ENCODE data around the gene VSIG2.
A peak's percentile ranks its signal among the peaks of the same experiment; 100 is the strongest.
"Not testable (repeated sequence)": the region's sequence is repeated elsewhere in the genome, so short reads cannot be mapped to it uniquely, and the experiment has no call there.

The VSIG2 gene

DNA sequence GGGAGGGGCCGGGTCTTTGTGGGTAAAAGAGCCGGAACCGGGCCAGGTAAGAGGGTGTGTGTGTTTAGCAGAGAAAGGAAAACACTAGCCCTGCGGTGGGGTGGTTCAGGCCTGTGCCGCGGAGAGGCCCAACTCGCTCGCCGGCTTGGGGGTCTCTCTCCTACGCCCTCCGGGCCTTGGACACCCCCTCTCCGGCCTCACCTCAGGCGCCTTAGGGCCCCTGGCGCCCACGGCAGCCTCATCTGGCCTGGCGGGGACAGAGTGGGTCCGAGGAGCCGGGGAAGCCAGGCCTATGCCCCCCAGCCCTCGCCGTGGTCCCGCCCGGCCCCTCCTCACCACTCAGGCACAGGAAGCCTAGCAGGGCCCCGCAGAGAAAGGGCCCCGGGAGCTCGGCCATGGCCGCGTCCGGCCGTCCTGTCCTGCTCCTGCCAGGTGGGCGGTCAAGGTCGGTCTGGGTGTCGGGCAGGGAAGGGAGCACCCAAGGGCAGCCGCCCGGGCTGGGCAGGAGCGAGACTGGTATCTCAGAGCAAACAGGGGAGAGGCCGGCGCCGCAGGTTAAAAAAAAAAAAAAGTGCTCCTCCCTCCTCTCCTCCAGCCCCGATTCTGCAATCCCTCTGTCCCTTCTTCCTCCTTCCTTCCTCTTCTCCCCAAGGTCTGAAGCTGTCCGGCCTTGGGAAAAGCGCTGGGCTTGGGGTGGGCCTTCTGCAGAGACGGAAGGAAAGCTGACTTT lies at the start of gene VSIG2:
TSS of gene VSIG2 (minus strand) at position 515 of the 730 bp plus-strand sequence. CDS start at position 397, 118 bp downstream.
- DNase-seq (ENCODE audit: low read depth in 2 of 2, low spot score in 1 of 2): no peak

DNA sequence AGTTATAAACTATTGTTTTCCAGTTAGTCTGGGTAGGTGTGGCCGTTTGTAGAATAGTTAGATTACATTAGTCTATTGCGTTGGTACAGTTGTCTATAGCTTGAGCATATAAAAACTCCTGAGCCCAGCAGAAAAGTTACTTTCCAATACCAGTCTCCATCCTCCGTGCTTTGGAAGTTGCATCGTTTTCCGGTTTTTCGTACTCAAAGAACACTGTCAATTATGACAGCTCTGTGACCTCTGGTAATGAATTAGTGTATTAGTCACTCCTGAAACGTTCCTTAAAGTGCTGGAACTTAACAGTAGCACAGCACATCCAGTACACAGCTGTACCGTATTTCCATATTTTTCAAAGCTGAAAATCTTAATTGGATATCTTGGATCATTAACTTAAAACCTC lies 49.0 kb upstream of the VSIG2 start:
- no peak for DNase-seq (ENCODE audit: low read depth in 2 of 2, low spot score in 1 of 2)

- peak; percentile 45 to 61 for DNase-seq (ENCODE audit: low read depth in 2 of 2, low spot score in 1 of 2)
Measured at GRCh38 chr11:124800226-124800929, 48.3 kb upstream of the VSIG2 start, which contains the start of gene MSANTD2. Gene MSANTD2, minus strand, starts transcription at chr11:124800406. Its CDS starts 26 bp downstream, at chr11:124800380.

DNA sequence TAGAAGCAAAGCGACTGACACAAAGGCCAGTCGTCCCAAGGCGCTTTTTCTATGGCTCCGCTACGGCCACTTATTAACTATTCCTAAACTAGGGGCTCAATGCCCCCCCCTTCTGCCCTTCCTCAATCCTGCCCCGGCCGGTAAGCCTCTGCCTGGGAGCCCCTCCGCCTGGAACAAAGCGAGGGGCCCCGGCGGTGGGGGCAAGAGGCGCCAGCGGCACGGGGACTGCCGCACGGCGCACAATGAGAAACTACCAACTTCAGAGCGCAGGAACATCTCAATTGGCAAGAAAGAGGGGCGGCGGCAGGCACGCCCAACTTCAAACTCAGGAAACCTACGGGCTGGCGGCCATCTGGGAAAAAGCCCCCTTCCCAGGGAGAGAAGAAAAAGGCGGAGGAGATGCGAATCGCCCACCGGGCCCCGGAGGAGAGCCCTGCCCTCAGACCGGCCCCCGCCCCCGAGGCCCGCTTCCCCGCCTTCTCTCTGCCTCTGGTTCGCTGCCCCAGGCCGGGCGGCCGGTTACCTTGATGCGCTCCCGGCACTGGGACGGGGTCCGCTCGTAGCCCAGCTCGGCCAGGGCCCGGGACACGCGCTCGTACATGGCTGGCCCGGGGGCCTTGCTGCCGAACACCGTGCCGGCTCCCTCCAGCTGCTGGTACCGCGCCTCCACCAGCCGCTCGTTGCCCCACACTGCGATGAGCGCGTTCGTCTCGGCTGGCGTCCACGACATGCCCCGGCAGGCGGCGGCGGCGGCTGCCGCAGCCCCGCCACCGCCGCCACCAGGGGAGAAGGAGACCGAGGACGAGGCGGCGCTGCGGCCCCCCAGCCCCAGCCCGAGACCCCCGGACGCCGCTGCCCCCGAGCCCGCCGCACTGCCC lies 47.5 kb upstream of the VSIG2 start:
- DNase-seq (ENCODE audit: low read depth in 2 of 2, low spot score in 1 of 2): no peak

DNA sequence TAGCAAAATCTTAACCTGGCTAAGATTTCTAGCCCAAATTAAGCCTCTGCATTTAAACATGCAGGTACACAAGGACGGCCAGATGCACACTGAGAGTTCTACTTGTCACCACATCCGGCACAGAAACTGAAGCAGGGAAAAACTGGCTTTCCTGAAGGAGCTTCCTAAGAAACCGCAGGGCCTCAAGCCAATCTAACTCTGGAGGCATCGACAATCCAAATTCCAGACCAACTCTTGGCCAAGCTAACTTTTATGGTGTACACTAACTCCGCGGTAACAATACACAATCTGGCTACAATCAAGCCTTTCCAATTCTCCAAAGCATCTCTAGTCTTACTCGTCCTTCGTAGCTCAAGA lies 46.9 kb upstream of the VSIG2 start:
- DNase-seq (ENCODE audit: low read depth in 2 of 2, low spot score in 1 of 2): no peak

DNA sequence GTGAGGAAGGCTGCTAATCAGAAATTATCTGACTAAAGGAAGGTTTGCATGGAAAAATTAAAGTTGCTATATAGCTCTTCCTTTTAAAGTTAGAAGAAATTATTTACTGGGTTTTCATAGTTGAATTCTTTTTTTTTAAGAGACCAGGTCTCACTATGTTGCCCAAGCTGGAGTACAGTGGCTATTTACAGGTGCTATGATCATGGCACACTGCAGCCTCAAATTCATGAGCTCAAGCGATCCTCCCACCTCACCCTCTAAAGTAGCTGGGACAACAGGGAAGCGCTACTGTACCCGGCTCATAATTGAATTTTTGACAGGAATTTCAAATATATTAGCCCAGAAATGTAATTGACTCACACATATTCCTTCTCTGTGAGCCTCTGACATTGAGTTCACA lies 44.3 kb upstream of the VSIG2 start:
- DNase-seq (ENCODE audit: low read depth in 2 of 2, low spot score in 1 of 2): no peak

DNA sequence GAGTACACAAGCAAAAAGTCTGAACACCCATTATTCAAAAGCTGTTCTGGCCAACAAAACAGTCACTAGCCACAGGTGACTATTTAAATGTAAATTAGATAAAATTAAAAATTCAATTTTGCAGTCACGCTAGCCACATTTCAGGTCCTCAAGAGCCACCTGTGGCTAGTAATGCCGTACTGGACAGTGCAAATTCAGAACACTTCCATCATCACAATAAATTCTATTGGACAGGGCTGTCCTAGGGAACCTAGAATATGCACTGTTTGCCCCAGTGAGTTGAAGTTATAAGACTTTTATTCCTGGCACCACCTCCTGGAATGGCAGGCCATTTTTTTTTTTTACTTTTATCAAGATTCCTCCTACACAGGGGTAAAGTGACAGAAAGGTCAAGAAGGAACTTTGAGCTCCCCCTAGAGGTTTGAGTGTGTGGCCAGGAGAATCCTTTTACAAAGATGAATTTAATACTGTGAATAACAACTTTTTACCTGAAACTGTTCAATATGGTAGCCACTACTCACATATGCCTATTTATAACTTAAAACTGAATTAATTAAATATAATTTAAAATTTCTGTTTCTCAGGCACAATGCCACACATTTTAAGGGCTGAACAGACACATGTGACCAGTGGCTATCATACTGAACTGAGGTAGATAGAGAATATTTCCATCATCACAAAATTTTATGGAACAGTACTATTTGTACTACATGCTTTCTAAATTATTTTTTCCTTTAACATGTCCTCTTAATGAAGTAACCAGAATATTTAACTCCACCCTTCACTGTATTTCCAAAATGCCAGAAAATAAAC lies 41.6 kb upstream of the VSIG2 start:
- DNase-seq (ENCODE audit: low read depth in 2 of 2, low spot score in 1 of 2): no peak

GRCh38 chr11:124791626-124792341 lies 39.7 kb upstream of the VSIG2 start:
- DNase-seq (ENCODE audit: low read depth in 2 of 2, low spot score in 1 of 2): no peak

- DNase-seq (ENCODE audit: low read depth in 2 of 2, low spot score in 1 of 2): no peak
Measured at GRCh38 chr11:124788521-124788920, 36.5 kb upstream of the VSIG2 start.

- no peak for DNase-seq (ENCODE audit: low read depth in 2 of 2, low spot score in 1 of 2)
Measured at GRCh38 chr11:124784051-124784450, 32.0 kb upstream of the VSIG2 start.

DNA sequence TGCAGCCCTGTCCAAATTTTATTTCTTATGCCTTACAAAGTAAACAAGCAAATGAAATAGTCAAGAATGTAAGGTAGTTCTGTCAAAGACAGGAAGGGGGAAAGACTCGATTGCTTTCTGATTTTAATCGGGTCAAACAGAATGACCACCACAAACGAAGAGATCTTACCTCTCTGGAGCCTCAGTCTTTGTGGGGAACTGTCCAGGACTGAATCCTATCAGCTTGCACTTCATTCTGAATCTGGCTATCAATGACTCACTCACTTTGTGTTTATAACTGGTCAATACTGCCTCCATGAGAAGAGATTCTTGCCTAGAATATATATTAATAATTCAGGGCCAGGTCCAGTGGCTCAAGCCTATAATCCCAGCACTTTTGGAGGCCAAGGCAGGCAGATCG lies 30.9 kb upstream of the VSIG2 start:
- DNase-seq (ENCODE audit: low read depth in 2 of 2, low spot score in 1 of 2): no peak

GRCh38 chr11:124779568-124779967 lies 27.5 kb upstream of the VSIG2 start:
- no peak for DNase-seq (ENCODE audit: low read depth in 2 of 2, low spot score in 1 of 2)

DNA sequence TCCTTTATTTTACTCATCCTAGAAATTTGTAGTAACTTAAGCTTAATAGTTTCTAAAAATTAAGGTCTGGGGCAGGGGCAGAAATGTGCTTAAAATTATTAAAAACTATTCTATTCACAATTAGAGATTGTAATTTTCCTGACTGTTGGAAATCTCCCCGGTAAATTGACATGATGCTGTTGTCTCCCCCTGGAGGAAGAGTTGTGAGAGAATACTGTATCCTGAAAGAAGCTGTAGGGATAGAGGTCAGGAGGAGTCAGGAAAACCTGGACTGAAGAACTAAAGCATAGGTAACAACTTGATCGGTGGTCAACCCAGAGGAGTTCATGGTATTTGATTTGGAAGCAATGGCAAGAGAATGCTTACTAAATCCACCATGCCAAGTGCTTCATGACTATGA lies 26.2 kb upstream of the VSIG2 start:
- DNase-seq (ENCODE audit: low read depth in 2 of 2, low spot score in 1 of 2): no peak

DNA sequence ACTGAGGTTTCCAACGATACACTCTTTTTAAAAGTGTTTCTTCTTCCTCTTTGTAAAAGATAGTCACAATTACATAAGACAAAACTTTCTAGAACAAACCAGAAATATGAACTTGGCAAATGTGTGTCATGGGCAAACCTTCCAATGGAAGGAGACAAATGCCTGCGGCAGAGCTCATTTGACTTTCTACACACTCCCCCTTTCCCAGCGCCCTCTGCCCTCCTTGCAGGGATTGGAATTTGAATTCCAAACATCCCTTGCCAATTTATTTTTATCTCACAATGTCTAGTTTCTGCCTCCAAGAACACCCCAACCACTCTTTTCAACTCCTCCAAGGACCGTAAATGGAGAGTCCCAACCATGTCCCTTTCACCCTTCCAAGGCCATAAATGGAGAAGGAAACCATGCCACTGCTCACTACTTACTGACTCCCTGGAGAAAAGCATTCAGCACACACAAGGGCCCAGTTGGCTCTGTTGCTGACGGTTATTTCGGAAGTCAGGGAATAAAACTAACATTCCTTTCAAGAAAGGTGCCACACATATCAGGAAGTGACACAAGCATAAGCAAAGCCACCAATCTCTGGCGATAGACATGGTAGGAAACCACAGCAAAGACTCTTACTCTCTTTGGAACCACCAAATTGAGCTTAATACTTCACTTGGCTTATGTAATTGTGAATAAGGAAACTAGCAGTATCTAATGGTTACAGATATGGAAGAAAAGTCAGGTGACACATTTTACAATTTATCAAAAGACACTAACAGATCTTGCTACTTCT lies 25.0 kb upstream of the VSIG2 start:
- no peak for DNase-seq (ENCODE audit: low read depth in 2 of 2, low spot score in 1 of 2)

- DNase-seq (ENCODE audit: low read depth in 2 of 2, low spot score in 1 of 2): not testable (repeated sequence)
Measured at GRCh38 chr11:124770959-124771358, 18.9 kb upstream of the VSIG2 start.

- no peak for DNase-seq (ENCODE audit: low read depth in 2 of 2, low spot score in 1 of 2)
Measured at GRCh38 chr11:124769806-124770774, 18.0 kb upstream of the VSIG2 start.

DNA sequence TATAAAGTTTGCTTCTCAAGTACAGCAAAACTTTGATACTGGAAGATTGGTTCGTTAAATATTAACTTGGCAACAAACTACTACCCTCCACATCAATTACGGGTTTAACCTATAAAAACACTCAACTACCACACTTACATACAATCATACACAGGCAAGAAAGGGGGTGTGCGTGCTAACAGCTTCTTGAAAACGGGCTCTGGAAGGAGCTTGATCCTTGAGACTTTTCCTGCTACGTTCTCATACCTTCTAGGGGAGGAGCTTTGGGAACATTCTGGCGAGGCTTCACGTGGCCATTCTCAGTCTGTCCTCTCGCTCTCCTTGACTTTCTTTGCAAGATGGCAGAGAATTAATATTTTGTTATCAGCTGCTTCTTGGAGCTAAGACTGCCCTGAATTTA lies 16.9 kb upstream of the VSIG2 start:
- no peak for DNase-seq (ENCODE audit: low read depth in 2 of 2, low spot score in 1 of 2)

DNA sequence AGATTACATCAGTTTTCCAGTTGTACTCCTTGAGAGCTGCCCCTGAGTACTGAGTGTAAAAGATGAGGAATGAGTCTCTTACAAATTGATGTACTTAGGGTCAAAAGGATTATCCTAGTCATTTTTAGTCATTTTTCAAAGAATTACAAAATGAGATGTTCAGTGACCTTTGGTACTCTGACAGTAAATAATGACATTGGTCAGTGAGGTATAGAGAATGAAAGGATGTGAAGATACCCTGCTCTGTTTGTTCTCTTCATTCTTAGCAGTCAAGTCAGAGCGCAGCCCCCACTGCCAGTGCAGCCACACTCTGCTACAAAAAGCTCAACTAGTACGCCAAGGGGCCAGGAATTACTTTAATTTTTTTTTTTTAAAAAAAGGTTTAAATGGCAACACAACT lies 14.1 kb upstream of the VSIG2 start:
- no peak for DNase-seq (ENCODE audit: low read depth in 2 of 2, low spot score in 1 of 2)

All from stimulated activated CD8-positive, alpha-beta memory T cell treated with anti-CD3 and anti-CD28 coated beads, Interleukin-4, amount 100 ng/mL, for 4 hours (primary cell).